Astrocyte (in vitro differentiated cells and primary cell): Measurements from ENCODE around the gene PARVB. TPM values are rescaled to one million over a fixed set of nuclear protein-coding genes. Genes with fewer than 3 reads are reported as not detected.

Source experiments
- DNase-seq: peaks from one replicate; pipeline ENCODE4 v3.0.0-alpha.2; 2010; ENCODE audit warnings: low read depth
- FAIRE-seq: peaks from 2 replicates; lab custom pipeline; 2011; peaks lifted over from hg19 to GRCh38; lab: Jason Lieb, UNC
- H2AFZ ChIP-seq: 2 replicates; pipeline ENCODE4 v1.6.0; 2012; ENCODE audit warnings: low read depth, low read length, inconsistent platforms
- H3K27ac ChIP-seq: 2 replicates; pipeline ENCODE4 v1.5.1; 2011; ENCODE audit warnings: low read depth, low read length, inconsistent platforms
- H3K27me3 ChIP-seq: 2 replicates; pipeline ENCODE4 v1.6.0; 2011; ENCODE audit warnings: low read length, inconsistent platforms; ENCODE audit not compliant: insufficient read depth
- H3K36me3 ChIP-seq: 2 replicates; pipeline ENCODE4 v1.5.1; 2011; ENCODE audit warnings: low read length, inconsistent platforms; ENCODE audit not compliant: insufficient read depth
- H3K4me1 ChIP-seq: 2 replicates; pipeline ENCODE4 v1.5.1; 2011; ENCODE audit warnings: low read length, inconsistent platforms; ENCODE audit not compliant: insufficient read depth
- H3K4me2 ChIP-seq: 2 replicates; pipeline ENCODE4 v1.6.0; 2012; ENCODE audit warnings: low read length, inconsistent platforms
- H3K4me3 ChIP-seq: 2 replicates; pipeline ENCODE4 v1.5.1; 2011; ENCODE audit warnings: low read depth, mild to moderate bottlenecking, low read length, inconsistent platforms; ENCODE audit not compliant: insufficient read depth
- H3K79me2 ChIP-seq: 2 replicates; pipeline ENCODE4 v1.6.0; 2012; ENCODE audit warnings: mild to moderate bottlenecking, low read length, inconsistent platforms; ENCODE audit not compliant: insufficient read depth
- H3K9ac ChIP-seq: 2 replicates; pipeline ENCODE4 v1.6.0; 2012; ENCODE audit warnings: mild to moderate bottlenecking, low read length, inconsistent platforms
- H3K9me3 ChIP-seq: 2 replicates; pipeline ENCODE4 v1.5.1; 2012; ENCODE audit warnings: low read depth, mild to moderate bottlenecking, low read length, inconsistent platforms; ENCODE audit not compliant: insufficient read depth
- H4K20me1 ChIP-seq: 2 replicates; pipeline ENCODE4 v1.6.0; 2012; ENCODE audit warnings: low read length, inconsistent platforms; ENCODE audit not compliant: insufficient read depth
- H3K27ac Mint-ChIP-seq: one replicate; pipeline ENCODE4 v1.8.0; 2021; ENCODE audit warnings: mild to moderate bottlenecking, mixed read lengths; ENCODE audit not compliant: unreplicated experiment
- H3K27me3 Mint-ChIP-seq: one replicate; pipeline ENCODE4 v1.8.0; 2021; ENCODE audit warnings: low read depth, mixed read lengths; ENCODE audit not compliant: unreplicated experiment
- H3K36me3 Mint-ChIP-seq: one replicate; pipeline ENCODE4 v1.8.0; 2021; ENCODE audit warnings: low read depth, mixed read lengths; ENCODE audit not compliant: unreplicated experiment
- H3K4me1 Mint-ChIP-seq: one replicate; pipeline ENCODE4 v1.8.0; 2021; ENCODE audit warnings: low read depth, mixed read lengths; ENCODE audit not compliant: unreplicated experiment
- H3K4me3 Mint-ChIP-seq: one replicate; pipeline ENCODE4 v1.8.0; 2021; ENCODE audit warnings: mild to moderate bottlenecking, moderate library complexity, mixed read lengths; ENCODE audit not compliant: unreplicated experiment
- H3K9me3 Mint-ChIP-seq: one replicate; pipeline ENCODE4 v1.8.0; 2021; ENCODE audit warnings: mild to moderate bottlenecking, mixed read lengths; ENCODE audit not compliant: unreplicated experiment
- EZH2 ChIP-seq: IDR thresholded peaks from 2 replicates; pipeline ENCODE4 v1.6.1; 2012; ENCODE audit warnings: mild to moderate bottlenecking, low read length, inconsistent platforms; ENCODE audit not compliant: insufficient read depth
- total RNA-seq: library from RNA; stranded (reverse); gene quantifications from 2 replicates; pipeline ENCODE4 v1.2.1, GENCODE V29; 2021
- TF ChIP-seq, protein P1 (sequence below): IDR thresholded peaks from 2 replicates; pipeline ENCODE4 v1.5.1; 2011; ENCODE audit warnings: low read depth, mild to moderate bottlenecking, inconsistent platforms, low read length, moderate library complexity; ENCODE audit not compliant: insufficient read depth

The PARVB gene
- total RNA-seq, 1 donor from 2014 or later, result 22.0 TPM

DNA sequence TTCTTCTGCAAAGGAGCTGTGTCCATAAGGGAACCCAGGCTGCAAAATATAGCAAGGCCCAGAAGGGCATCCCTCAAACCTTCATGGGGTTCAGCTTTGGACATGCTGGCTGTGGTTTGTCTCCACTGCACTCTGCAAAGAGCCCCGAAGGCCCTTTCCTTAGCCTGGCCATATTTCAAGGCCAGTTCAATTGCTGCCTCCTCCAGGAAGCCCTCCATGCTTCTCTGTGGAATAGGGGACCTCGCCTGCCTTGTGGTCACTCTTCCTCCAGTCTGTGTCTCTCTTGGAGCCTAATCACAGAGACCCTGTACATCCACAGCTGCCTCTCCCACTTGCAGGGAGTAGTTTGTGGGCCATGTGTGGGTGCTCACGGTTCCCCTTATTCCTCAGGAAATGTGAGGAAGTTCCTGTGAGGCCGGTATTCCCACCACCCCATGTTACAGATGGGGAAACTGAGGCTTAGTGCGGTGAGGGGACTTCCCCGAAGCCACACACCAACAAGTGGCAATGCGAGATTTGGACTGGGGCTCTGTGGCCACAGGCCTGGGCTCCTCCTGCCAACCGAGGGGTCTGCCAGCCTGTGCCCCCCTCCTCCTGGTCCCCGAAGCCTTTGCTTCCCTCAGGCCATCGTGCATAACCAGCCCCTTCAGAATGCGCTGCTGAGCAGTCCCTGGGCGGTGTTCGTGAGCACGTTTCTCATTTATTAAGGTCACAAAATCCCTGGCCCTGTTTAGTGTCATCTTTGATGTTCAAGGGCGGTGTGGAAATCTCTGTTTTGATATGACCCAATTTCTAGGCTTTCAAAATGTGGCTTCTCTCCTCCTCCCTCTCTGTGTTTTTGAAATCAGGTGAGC, 65.8 kb downstream of the PARVB start:
- no peaks in the 10 kb centered on the region for H3K79me2 ChIP-seq
- H3K27ac ChIP-seq, result no peak overlapping the region
- peak overlapping the region; percentile 58 for H3K4me2 ChIP-seq
- H3K4me1 ChIP-seq, result peaks cover 13% of the 10 kb centered on the region
- DNase-seq (no peak), FAIRE-seq (no peak)
- Mint-ChIP-seq H3K9me3 (peaks cover 8% of the 10 kb centered on the region), H3K36me3 (peaks cover 7% of the 10 kb centered on the region), H3K4me3 (no peak overlapping the region), H3K27me3 (peaks cover 10% of the 10 kb centered on the region), H3K27ac (no peak overlapping the region), H3K4me1 (no peaks in the 10 kb centered on the region)
- H3K4me3 ChIP-seq, result no peak overlapping the region
- no peaks in the 10 kb centered on the region for H3K36me3 ChIP-seq
- H2AFZ ChIP-seq, result no peak overlapping the region
- no peak overlapping the region for H3K9ac ChIP-seq
- TF ChIP-seq EZH2, result no peak
- TF ChIP-seq, protein P1, sequence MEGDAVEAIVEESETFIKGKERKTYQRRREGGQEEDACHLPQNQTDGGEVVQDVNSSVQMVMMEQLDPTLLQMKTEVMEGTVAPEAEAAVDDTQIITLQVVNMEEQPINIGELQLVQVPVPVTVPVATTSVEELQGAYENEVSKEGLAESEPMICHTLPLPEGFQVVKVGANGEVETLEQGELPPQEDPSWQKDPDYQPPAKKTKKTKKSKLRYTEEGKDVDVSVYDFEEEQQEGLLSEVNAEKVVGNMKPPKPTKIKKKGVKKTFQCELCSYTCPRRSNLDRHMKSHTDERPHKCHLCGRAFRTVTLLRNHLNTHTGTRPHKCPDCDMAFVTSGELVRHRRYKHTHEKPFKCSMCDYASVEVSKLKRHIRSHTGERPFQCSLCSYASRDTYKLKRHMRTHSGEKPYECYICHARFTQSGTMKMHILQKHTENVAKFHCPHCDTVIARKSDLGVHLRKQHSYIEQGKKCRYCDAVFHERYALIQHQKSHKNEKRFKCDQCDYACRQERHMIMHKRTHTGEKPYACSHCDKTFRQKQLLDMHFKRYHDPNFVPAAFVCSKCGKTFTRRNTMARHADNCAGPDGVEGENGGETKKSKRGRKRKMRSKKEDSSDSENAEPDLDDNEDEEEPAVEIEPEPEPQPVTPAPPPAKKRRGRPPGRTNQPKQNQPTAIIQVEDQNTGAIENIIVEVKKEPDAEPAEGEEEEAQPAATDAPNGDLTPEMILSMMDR, result no peak
- no peaks in the 10 kb centered on the region for H3K9me3 ChIP-seq
- peaks cover 33% of the 10 kb centered on the region for H4K20me1 ChIP-seq
- no peaks in the 10 kb centered on the region for H3K27me3 ChIP-seq

- no peaks in the 10 kb centered on the region for H3K4me1 Mint-ChIP-seq
- Histone ChIP-seq H3K27me3 (no peaks in the 10 kb centered on the region), H3K9ac (no peak overlapping the region), H3K4me2 (no peak overlapping the region), H3K4me3 (no peak overlapping the region), H2AFZ (no peak overlapping the region), H3K4me1 (peaks cover 13% of the 10 kb centered on the region), H3K27ac (no peak overlapping the region), H3K79me2 (no peaks in the 10 kb centered on the region), H3K36me3 (no peaks in the 10 kb centered on the region), H3K9me3 (no peaks in the 10 kb centered on the region), H4K20me1 (peaks cover 33% of the 10 kb centered on the region)
- DNase-seq (no peak), FAIRE-seq (no peak)
- H3K27ac Mint-ChIP-seq, result no peak overlapping the region
- H3K9me3 Mint-ChIP-seq, result peaks cover 4% of the 10 kb centered on the region
- H3K4me3 Mint-ChIP-seq, result no peak overlapping the region
- TF ChIP-seq, protein P1, result no peak
- no peak for TF ChIP-seq EZH2
- H3K36me3 Mint-ChIP-seq, result peaks cover 7% of the 10 kb centered on the region
- peaks cover 9% of the 10 kb centered on the region for H3K27me3 Mint-ChIP-seq
Observed at GRCh38 chr22:44090571-44090905, 66.4 kb downstream of the PARVB start.
